Raji (cell line): ENCODE results near the gene PICALM.

ENCODE experiments used
- POLR2A ChIP-seq: IDR thresholded peaks from 2 replicates; pipeline ENCODE4 v1.6.1; 2011; ENCODE audit warnings: low read depth, low read length, control low read depth; ENCODE audit not compliant: insufficient read depth

Gene PICALM

GRCh38 chr11:85976525-85976924 lies 92.4 kb downstream of the PICALM start:
- TF ChIP-seq POLR2A, result no peak

GRCh38 chr11:85974122-85974521 lies 94.8 kb downstream of the PICALM start:
- TF ChIP-seq POLR2A, result no peak

- TF ChIP-seq POLR2A, result no peak
These were observed 98.3 kb downstream of the PICALM start for GRCh38 chr11:85970593-85970992.

DNA sequence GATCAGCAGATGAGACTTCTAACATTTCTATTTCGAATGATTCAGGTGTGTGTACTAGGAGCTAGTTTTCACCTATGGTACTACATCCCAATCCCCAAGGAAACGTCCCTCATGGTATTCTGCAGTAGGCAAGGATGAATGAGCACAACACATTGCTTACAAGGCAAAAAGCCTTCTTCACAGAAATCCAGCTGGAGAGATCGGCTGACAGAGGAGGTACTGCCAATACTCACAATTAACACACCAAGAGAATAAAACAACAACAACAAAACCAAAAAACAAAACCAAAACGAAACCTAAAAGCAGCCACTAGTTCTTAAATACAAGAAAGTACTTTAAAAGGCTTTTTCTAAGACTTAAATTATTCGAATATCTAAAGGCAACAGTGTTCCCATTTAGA lies 101.4 kb downstream of the PICALM start:
- TF ChIP-seq POLR2A, result no peak

DNA sequence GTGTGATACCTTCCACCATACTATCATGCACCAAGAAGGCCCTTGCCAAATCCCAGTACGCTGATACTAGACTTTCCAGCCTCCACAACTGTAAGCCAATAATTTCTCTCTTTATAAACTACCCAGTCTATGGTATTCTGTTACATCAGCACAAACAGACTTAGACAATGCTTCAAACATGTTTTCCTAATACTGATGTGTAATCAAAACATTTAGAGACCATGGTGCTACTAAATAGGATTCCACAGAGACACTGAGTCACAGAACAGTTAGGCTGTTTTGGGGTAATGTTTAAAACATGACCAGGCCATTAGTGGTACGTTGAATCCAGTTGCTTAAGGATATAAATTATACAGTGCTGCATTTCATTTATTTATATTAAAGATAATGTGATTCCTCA lies 103.7 kb downstream of the PICALM start:
- TF ChIP-seq POLR2A, result no peak

DNA sequence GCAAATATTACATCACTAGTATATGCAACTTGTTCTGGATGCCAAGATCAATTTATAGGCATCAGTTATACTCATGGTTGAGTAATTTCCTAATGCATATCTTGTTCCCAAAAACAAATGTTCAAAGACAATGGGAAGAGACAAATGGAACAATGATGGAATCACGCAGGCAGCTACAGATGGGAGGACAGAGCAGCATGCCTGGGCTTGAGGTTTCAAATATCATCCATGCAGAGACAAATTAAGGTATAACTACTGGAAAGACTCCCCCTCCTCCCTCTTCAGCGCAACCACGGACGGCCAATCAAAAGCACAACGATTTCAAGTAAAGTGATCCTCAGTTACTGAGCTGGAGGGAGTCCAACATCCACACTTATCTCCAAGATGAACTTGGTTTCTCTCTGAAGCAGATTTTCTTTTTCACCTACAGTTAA lies 106.9 kb downstream of the PICALM start:
- no peak for TF ChIP-seq POLR2A

DNA sequence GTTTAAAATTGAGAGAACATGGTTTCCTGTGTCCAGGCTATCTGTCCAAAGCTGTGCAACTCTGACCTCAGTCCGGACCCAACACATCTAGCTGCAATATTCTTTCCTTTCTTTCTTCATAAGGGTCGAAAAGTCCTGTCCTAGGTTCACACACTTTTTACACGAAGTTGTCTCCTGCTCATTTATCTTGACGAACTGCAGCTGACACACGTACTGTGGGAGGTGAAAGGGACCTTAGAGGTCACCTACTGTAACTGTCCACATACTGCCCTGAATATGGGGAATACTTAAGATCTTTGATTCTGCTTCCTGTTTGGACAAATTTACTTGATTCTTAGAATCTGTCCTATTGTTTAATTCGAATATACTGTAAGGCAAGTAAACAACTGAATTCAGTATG lies 107.8 kb downstream of the PICALM start:
- no peak for TF ChIP-seq POLR2A

- TF ChIP-seq POLR2A, result no peak
These were observed 108.2 kb downstream of the PICALM start for GRCh38 chr11:85960678-85961077.

DNA sequence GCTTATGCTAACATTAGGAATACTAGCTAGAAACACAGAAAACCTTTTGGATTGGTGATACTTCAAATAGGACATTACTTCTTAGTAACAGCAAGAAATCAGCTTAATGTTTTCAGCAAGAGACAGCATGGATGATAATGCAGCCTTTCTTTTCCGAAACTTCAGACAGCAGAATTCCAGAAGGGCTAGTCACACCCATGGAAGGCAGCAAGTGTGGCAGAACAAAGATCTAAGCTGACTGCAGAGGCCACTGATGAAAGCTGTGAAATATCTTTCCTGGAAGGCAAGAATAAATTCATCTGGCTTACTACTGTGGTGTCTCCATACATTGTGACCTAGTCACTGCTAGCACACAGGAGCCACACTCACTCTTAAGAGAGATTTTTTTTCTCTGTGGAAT lies 113.4 kb downstream of the PICALM start:
- no peak for TF ChIP-seq POLR2A

- no peak for TF ChIP-seq POLR2A
These were observed 115.3 kb downstream of the PICALM start for GRCh38 chr11:85953491-85954143.

GRCh38 chr11:85951428-85952107 lies 117.3 kb downstream of the PICALM start:
- TF ChIP-seq POLR2A, result no peak

DNA sequence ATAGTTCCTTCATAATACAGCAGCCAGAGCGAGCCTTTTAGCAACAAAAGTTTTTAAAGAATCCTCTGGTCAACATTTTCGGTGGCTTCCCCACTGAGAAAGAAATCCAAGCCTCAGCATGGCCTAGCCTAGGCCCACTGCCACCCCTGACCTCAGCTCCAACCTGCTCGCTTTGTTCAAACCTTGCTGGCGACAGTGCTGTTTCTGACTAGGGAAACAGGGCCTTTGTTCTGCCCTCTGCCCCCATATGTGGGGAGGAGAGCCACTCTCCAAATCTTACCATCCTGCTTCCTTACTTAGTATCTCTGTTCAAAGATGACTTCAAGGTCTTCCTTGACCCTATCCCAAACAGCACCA lies 117.9 kb downstream of the PICALM start:
- TF ChIP-seq POLR2A, result no peak

DNA sequence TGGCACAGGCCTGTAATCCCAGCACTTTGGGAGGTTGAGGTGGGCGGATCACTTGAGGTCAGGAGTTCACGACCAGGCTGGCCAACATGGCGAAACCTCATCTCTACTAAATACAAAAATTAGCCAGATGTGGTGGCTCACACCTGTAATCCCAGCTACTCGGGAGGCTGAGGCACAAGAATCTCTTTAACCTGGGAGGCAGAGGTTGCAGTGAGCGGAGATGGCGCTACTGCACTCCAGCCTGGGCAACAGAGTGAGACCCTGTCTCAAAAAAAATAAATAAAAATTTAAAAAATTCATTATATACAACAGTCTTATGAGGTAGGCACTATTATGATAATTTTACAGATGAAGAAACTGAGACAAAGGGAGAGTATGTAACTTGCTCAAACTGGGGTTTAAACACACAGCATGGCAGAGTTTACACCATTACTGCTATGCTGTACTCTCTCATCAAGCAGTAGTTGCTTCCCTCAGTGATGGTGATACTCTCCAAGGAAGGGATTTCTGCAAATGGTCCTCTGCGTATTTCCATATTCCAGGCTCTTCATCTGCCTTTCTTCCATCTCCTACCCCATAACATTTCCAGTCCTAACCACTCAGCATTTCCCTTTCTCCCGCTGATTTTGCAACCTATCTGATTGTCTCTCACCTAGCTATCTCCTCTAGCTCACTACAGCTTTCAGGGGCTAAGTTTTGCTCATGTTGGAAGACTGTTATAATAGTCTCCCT lies 118.4 kb downstream of the PICALM start:
- TF ChIP-seq POLR2A, result no peak

GRCh38 chr11:85949798-85950197 lies 119.1 kb downstream of the PICALM start:
- TF ChIP-seq POLR2A, result no peak

GRCh38 chr11:85948884-85949283 lies 120.0 kb downstream of the PICALM start:
- TF ChIP-seq POLR2A, result no peak
